Cardiac muscle cell (in vitro differentiated cells and primary cell): ENCODE data around the gene PDE4B. TPM values are rescaled to one million over a fixed set of nuclear protein-coding genes. Genes with fewer than 3 reads are reported as not detected.

Experiments used
- DNase-seq, 2 donors: peaks; one replicate each; pipeline versions ENCODE4 v3.0.0 to v3.0.0-alpha.2; 2010 to 2017; ENCODE audit warnings: low read depth in 1 of 2, low spot score in 1 of 2
- H3K27ac ChIP-seq: fragments of 200-600 bp; sonication (generic); 2 replicates; pipeline ENCODE4 v1.5.1; 2016
- H3K27me3 ChIP-seq: fragments of 200-600 bp; sonication (generic); 2 replicates; pipeline ENCODE4 v1.6.0; 2016; ENCODE audit warnings: control low read depth
- H3K36me3 ChIP-seq: fragments of 200-600 bp; sonication (generic); 2 replicates; pipeline ENCODE4 v1.5.1; 2016; ENCODE audit warnings: control low read depth
- H3K4me1 ChIP-seq: fragments of 200-600 bp; sonication (generic); 2 replicates; pipeline ENCODE4 v1.8.1; 2017; ENCODE audit warnings: low read depth, mild to moderate bottlenecking, mixed run types
- H3K4me3 ChIP-seq: fragments of 200-600 bp; sonication (generic); 2 replicates; pipeline ENCODE4 v1.5.1; 2016; ENCODE audit warnings: mild to moderate bottlenecking
- H3K9me3 ChIP-seq: fragments of 200-600 bp; sonication (generic); 2 replicates; pipeline ENCODE4 v1.5.1; 2017; ENCODE audit warnings: low read depth, mild to moderate bottlenecking, control low read depth
- polyA plus RNA-seq: library from polyadenylated mRNA; unstranded; fragments of >200 nt; fragmentation: Nextera tagmentation; extraction: Ambion mirVana; gene quantifications from 2 replicates; pipeline ENCODE4 v1.2.1, GENCODE V29; 2016
- total RNA-seq: library from RNA; depleted of rRNA; stranded (reverse); fragments of >200 nt; gene quantifications from 2 replicates; pipeline ENCODE4 v1.2.3, GENCODE V29; 2016
- TF ChIP-seq, protein P1 (sequence below): IDR thresholded peaks from 2 replicates; pipeline ENCODE4 v1.5.1; 2012; ENCODE audit warnings: low read depth, mild to moderate bottlenecking, low read length

The PDE4B gene
- total and polyA plus RNA-seq, 2 experiments from 2014 or later = 0.65 to 3.9 TPM

DNA sequence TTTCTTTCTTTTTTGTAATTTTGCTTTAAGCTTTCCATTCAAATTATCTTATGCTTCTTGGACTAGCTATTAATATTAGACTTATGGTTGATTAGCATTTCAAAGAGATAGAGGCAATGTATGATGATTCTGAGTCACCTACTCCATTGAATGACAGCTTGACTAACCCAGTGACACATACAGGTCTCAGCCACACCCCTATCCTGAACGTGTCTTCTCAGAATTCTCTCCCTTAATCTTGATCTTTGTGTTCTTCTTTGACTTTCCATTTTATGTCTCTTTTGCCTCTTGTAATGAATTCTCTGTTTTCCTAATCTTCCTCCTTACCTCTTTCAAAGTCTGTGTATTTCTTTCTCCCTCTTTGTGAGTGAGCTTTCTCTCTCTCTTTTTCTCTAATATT is 241.1 kb downstream of the PDE4B start:
- no peak overlapping the region for H3K4me3 ChIP-seq
- no peaks in the 10 kb centered on the region for H3K36me3 ChIP-seq
- no peak for DNase-seq
- H3K27me3 ChIP-seq = no peaks in the 10 kb centered on the region
- no peaks in the 10 kb centered on the region for H3K4me1 ChIP-seq
- no peaks in the 10 kb centered on the region for H3K9me3 ChIP-seq
- TF ChIP-seq, protein P1, sequence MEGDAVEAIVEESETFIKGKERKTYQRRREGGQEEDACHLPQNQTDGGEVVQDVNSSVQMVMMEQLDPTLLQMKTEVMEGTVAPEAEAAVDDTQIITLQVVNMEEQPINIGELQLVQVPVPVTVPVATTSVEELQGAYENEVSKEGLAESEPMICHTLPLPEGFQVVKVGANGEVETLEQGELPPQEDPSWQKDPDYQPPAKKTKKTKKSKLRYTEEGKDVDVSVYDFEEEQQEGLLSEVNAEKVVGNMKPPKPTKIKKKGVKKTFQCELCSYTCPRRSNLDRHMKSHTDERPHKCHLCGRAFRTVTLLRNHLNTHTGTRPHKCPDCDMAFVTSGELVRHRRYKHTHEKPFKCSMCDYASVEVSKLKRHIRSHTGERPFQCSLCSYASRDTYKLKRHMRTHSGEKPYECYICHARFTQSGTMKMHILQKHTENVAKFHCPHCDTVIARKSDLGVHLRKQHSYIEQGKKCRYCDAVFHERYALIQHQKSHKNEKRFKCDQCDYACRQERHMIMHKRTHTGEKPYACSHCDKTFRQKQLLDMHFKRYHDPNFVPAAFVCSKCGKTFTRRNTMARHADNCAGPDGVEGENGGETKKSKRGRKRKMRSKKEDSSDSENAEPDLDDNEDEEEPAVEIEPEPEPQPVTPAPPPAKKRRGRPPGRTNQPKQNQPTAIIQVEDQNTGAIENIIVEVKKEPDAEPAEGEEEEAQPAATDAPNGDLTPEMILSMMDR = no peak
- H3K27ac ChIP-seq = no peak overlapping the region

DNA sequence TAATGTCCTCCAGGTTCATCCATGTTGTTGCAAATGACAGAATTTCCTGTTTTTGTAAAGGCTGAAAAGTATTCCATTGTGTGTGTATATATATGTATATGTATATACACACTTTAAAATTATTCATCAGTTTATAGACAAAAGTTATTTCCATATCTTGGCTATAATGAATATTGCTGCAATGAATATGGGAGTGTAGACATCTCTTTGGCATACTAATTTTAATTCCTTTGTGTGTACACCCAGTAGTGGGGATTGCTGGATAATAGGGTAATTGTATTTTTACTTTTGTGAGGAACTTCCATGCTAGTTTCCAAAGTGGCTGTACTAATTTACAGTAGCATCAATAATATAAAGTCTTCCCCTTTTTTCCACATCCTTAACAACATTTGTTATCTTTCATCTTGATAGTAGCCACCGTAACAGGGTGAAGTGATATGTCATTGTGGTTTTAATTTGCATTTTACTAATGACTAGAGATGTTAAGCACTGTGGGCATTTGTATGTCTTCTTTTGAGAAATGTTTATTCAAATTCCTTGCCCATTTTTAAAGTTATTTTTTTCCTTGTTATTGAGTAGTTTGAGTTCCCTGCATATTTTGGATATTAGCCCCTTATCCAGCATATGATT is 243.0 kb downstream of the PDE4B start:
- TF ChIP-seq, protein P1 = no peak

DNA sequence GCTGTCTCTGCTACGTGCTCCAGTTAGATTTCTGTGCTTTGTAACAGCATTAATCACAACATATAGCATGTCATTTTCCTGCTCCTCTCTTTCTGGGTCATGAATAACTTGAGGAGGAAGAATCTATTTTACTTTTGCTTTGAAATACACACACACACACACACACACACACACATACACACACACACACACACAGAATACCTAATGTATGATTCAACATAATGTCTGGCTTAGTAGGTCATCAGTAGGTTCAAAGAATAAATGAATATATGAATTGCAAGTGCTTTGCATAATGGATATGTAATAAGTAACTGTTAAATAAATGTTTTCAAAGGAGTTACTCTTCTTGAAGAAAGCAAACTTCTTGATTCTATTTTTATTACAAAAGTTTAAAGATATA is 249.0 kb downstream of the PDE4B start:
- H3K27ac ChIP-seq = no peak overlapping the region
- H3K4me1 ChIP-seq = no peaks in the 10 kb centered on the region
- H3K9me3 ChIP-seq = no peaks in the 10 kb centered on the region
- no peak overlapping the region for H3K4me3 ChIP-seq
- no peaks in the 10 kb centered on the region for H3K27me3 ChIP-seq
- no peak for DNase-seq
- H3K36me3 ChIP-seq = no peaks in the 10 kb centered on the region
- TF ChIP-seq, protein P1 = no peak

More for the DNA sequence above, 243.0 kb downstream of the PDE4B start:
- no peak for DNase-seq
- Histone ChIP-seq H3K9me3 (no peaks in the 10 kb centered on the region), H3K36me3 (no peaks in the 10 kb centered on the region), H3K4me1 (no peaks in the 10 kb centered on the region), H3K27ac (no peak overlapping the region), H3K27me3 (no peaks in the 10 kb centered on the region), H3K4me3 (no peak overlapping the region)

DNA sequence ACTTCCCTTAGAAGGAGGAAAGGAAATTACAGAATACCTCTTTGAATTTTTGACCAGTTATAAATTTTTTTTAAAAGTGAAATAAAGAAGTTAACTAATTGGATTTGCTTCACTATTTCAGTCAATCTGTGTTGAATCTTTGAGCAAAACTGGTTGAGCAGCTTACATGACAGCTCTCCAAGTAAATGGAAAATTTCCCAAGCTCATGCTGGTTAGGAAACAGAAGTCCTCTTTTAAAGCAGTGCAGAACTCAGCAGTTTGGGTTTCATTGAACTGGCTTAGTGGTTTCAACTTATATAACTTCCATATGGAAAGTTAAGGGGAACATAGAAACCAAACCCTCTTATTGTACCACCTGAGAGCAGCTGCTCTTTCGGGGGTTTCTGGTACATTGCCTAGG is 250.5 kb downstream of the PDE4B start:
- H3K27ac ChIP-seq = no peak overlapping the region

DNA sequence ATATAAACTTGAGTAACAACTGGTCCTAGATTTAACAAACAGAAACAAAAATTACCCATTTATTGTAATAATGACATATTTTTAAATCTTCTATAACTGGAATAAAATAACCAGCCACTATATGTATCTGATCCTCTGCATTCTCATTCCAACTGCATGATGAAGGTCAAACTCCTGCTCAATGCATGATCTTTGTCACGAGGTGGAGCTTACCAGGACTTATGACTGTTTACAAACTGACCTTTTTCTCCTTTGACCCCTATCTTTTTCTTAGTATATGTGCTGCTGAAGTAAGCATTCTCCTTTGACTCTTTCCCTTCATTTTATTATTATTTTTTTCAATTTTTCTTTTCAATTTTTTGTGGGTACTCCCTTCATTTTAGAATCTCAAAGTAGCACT is 252.2 kb downstream of the PDE4B start:
- no peaks in the 10 kb centered on the region for H3K27me3 ChIP-seq
- peaks cover 10% of the 10 kb centered on the region for H3K4me1 ChIP-seq
- H3K27ac ChIP-seq = no peak overlapping the region
- H3K36me3 ChIP-seq = no peaks in the 10 kb centered on the region
- TF ChIP-seq, protein P1 = no peak
- H3K4me3 ChIP-seq = no peak overlapping the region
- no peak for DNase-seq
- no peaks in the 10 kb centered on the region for H3K9me3 ChIP-seq

More for the DNA sequence above, 250.5 kb downstream of the PDE4B start:
- Histone ChIP-seq H3K36me3 (no peaks in the 10 kb centered on the region), H3K9me3 (no peaks in the 10 kb centered on the region), H3K4me3 (no peak overlapping the region), H3K27me3 (no peaks in the 10 kb centered on the region), H3K4me1 (peaks cover 6% of the 10 kb centered on the region)
- TF ChIP-seq, protein P1 = no peak
- DNase-seq = no peak

DNA sequence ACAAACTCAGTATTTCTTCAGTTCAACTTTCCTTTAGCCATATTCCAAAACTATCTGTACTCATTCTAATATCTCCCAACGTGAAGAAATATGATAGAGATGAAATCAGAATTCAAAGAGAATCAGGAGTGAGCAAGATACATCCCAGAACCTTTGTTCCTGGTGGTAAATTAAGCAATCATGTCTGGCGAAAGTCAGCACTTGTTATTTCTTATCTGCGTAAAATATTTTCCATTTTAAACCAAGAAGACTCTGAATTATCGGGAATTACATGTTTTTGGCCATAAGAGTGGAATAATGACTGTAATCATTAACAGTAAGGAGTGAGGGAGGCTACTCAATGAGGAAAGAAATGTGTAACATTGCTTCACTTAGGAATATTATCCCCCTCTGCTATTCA is 253.7 kb downstream of the PDE4B start:
- Histone ChIP-seq H3K4me1 (peaks cover 10% of the 10 kb centered on the region), H3K4me3 (no peak overlapping the region), H3K36me3 (no peaks in the 10 kb centered on the region), H3K27me3 (no peaks in the 10 kb centered on the region), H3K9me3 (no peaks in the 10 kb centered on the region), H3K27ac (no peak overlapping the region)
- peak in 1 of 2 donors; percentile 53 for DNase-seq
- TF ChIP-seq, protein P1 = no peak
